B cell (primary cell): Measurements from ENCODE around the gene PDZD7.

ENCODE experiments used
- EZH2 ChIP-seq: IDR thresholded peaks from 2 replicates; pipeline ENCODE4 v1.6.1; 2012; ENCODE audit warnings: borderline replicate concordance, low read depth, mild to moderate bottlenecking, moderate library complexity, low read length; ENCODE audit not compliant: insufficient read depth, poor library complexity, severe bottlenecking
- TF ChIP-seq, protein P1 (sequence below): fragments of 200-600 bp; IDR thresholded peaks from one replicate; pipeline ENCODE4 v1.8.0; 2022; ENCODE audit warnings: antibody characterized with exemption, mild to moderate bottlenecking

DNA sequence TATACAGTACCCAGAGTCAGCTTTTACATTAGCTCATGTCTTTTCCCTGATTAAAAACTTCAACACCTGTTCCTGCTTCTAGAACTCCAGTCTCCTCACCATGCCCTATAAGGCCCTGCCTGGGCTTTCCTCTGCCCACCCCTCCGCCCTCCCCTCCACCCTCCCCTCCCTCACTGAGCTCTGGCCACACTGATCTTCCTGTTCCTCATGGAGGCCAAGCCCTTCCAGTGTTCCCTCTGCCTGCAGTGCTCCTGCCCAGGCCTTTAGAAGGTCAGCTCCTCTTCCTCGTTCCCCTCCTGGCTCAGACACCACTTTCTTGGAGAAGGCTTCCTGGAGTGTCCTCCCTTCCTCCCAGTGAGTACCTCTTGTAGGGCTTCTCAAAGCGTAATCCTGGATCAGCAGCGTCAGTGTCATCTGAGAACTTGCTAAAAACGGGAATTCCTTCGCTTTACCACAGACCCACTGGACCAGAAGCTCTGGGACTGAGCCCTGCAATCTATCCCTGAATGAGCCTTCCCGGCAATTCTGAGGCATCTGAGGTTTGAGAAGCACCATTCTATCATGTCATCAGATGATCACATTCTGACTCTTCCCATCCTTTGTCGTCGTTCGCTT lies 3.7 kb downstream of the PDZD7 start:
- TF ChIP-seq, protein P1, sequence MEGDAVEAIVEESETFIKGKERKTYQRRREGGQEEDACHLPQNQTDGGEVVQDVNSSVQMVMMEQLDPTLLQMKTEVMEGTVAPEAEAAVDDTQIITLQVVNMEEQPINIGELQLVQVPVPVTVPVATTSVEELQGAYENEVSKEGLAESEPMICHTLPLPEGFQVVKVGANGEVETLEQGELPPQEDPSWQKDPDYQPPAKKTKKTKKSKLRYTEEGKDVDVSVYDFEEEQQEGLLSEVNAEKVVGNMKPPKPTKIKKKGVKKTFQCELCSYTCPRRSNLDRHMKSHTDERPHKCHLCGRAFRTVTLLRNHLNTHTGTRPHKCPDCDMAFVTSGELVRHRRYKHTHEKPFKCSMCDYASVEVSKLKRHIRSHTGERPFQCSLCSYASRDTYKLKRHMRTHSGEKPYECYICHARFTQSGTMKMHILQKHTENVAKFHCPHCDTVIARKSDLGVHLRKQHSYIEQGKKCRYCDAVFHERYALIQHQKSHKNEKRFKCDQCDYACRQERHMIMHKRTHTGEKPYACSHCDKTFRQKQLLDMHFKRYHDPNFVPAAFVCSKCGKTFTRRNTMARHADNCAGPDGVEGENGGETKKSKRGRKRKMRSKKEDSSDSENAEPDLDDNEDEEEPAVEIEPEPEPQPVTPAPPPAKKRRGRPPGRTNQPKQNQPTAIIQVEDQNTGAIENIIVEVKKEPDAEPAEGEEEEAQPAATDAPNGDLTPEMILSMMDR = no peak
- no peak for TF ChIP-seq EZH2
